HepG2 (cell line): ENCODE measurements around the gene WDR45B. TPM values are rescaled to one million over a fixed set of nuclear protein-coding genes. Genes with fewer than 3 reads are reported as not detected.

Source experiments
- CEBPB ChIP-seq: IDR thresholded peaks from 2 replicates; pipeline ENCODE4 v1.6.1; 2011; ENCODE audit warnings: low read depth, low read length, improper control_type of control experiment, borderline replicate concordance
- GABPA ChIP-seq, 2 experiments: IDR thresholded peaks; 2 replicates each; pipeline ENCODE4 v1.6.1; 2011 to 2016; ENCODE audit warnings: low read depth in 2 of 2, low read length in 1 of 2, missing biosample characterization in 1 of 2, missing genetic modification characterization in 1 of 2
- HNF1B ChIP-seq: sonication (generic); formaldehyde crosslinking; IDR thresholded peaks from 2 replicates; pipeline ENCODE4 v1.5.1; 2020; ENCODE audit warnings: mild to moderate bottlenecking, moderate library complexity, missing genetic modification reagents
- MXD1 ChIP-seq: sonication (generic); formaldehyde crosslinking; IDR thresholded peaks from 2 replicates; pipeline ENCODE4 v1.4.0; 2020; ENCODE audit warnings: mild to moderate bottlenecking, missing genetic modification reagents
- PRDM10 ChIP-seq: sonication (generic); formaldehyde crosslinking; IDR thresholded peaks from 2 replicates; pipeline ENCODE4 v1.4.0; 2020; ENCODE audit warnings: low read depth, missing genetic modification reagents
- SMAD1 ChIP-seq: sonication (generic); formaldehyde crosslinking; IDR thresholded peaks from 2 replicates; pipeline ENCODE4 v1.4.0; 2020; ENCODE audit warnings: missing genetic modification reagents, low read depth, mild to moderate bottlenecking, borderline replicate concordance
- TBL1XR1 ChIP-seq: fragments of 150-350 bp; IDR thresholded peaks from 2 replicates; pipeline ENCODE4 v1.6.1; 2014; ENCODE audit warnings: borderline replicate concordance, low read length; ENCODE audit not compliant: partially characterized antibody
- TBX3 ChIP-seq: fragments of 450-650 bp; IDR thresholded peaks from 2 replicates; pipeline ENCODE4 v1.6.1; 2017; ENCODE audit warnings: antibody characterized with exemption, mild to moderate bottlenecking, inconsistent platforms, borderline replicate concordance
- TOPORS ChIP-seq: sonication (generic); formaldehyde crosslinking; IDR thresholded peaks from 2 replicates; pipeline ENCODE4 v1.8.0; 2023; ENCODE audit warnings: mild to moderate bottlenecking, missing genetic modification reagents
- USF2 ChIP-seq, 2 experiments: sonication (generic) in 1 of 2; formaldehyde crosslinking in 1 of 2; IDR thresholded peaks; 2 replicates each; pipeline versions ENCODE4 v1.5.1 to v1.6.1; 2011 to 2020; ENCODE audit warnings: borderline replicate concordance in 1 of 2, low read depth in 1 of 2, low read length in 1 of 2, mild to moderate bottlenecking in 1 of 2, missing genetic modification reagents in 1 of 2, moderate library complexity in 1 of 2
- ZC3H13 ChIP-seq: sonication (generic); formaldehyde crosslinking; IDR thresholded peaks from 2 replicates; pipeline ENCODE4 v1.8.1; 2023; ENCODE audit warnings: mild to moderate bottlenecking, missing genetic modification reagents, moderate library complexity
- ZMYM4 ChIP-seq: sonication (generic); formaldehyde crosslinking; IDR thresholded peaks from 2 replicates; pipeline ENCODE4 v1.8.1; 2023; ENCODE audit warnings: mild to moderate bottlenecking, missing genetic modification reagents
- ZNF180 ChIP-seq: sonication (generic); formaldehyde crosslinking; IDR thresholded peaks from 2 replicates; pipeline ENCODE4 v1.4.0; 2020; ENCODE audit warnings: low read depth, missing genetic modification reagents, borderline replicate concordance
- ZNF326 ChIP-seq: sonication (generic); formaldehyde crosslinking; IDR thresholded peaks from 2 replicates; pipeline ENCODE4 v1.4.0; 2020; ENCODE audit warnings: missing genetic modification reagents, borderline replicate concordance
- ZNF333 ChIP-seq: sonication (generic); formaldehyde crosslinking; IDR thresholded peaks from 2 replicates; pipeline ENCODE4 v1.4.0; 2020; ENCODE audit warnings: mild to moderate bottlenecking, missing genetic modification reagents, borderline replicate concordance
- ZNF562 ChIP-seq: sonication (generic); formaldehyde crosslinking; IDR thresholded peaks from 2 replicates; pipeline ENCODE4 v1.8.0; 2022; ENCODE audit warnings: missing genetic modification reagents, borderline replicate concordance
- ZNF761 ChIP-seq: sonication (generic); formaldehyde crosslinking; conservative IDR thresholded peaks from 2 replicates; pipeline ENCODE4 v1.4.0; 2020; ENCODE audit warnings: mild to moderate bottlenecking, missing genetic modification reagents
- ZNF773 ChIP-seq: sonication (generic); formaldehyde crosslinking; IDR thresholded peaks from 2 replicates; pipeline ENCODE4 v1.4.0; 2020; ENCODE audit warnings: missing genetic modification reagents, borderline replicate concordance
- polyA plus RNA-seq, 8 experiments: library from polyadenylated mRNA; depleted of rRNA in 3 of 8; stranded (reverse) in 7 of 8; unstranded in 1 of 8; fragments of >200 nt; fragmentation: Illumina TruSeq in 4 of 8; extraction: Trizol in 4 of 8; gene quantifications; 2 replicates each; pipeline versions ENCODE4 v1.2.1 to v1.2.3, GENCODE V29; 2011 to 2016; ENCODE audit warnings: low read depth in 4 of 8, missing spikeins in 1 of 8, mixed read lengths in 1 of 8; ENCODE audit not compliant: insufficient read depth in 1 of 8
- total RNA-seq, 5 experiments: library from RNA; depleted of rRNA; stranded (reverse); fragments of >200 nt; fragmentation: Illumina TruSeq; extraction: Trizol; gene quantifications; 2 replicates each; pipeline ENCODE4 v1.2.3, GENCODE V29; 2016; ENCODE audit warnings: low read depth in 1 of 5

WDR45B gene
- total and polyA plus RNA-seq, 2 of the 13 experiments (the other 11 are each of a cell fraction or from before 2014, with no cell fraction given) = 86.2 to 155 TPM

- TF ChIP-seq PRDM10 (CRISPR knock-in tag) (no peak), ZMYM4 (CRISPR knock-in tag) (0 out of 2 replicates have a peak, but pooled peaks have one; percentile 16), TBX3 (no peak), ZNF180 (CRISPR knock-in tag) (no peak), ZNF562 (CRISPR knock-in tag) (no peak), ZC3H13 (CRISPR knock-in tag) (peak; percentile 64; the same call in 1 of the 2 replicates), ZNF761 (CRISPR knock-in tag) (no peak), TBL1XR1 (peak; percentile 21), SMAD1 (0 out of 2 replicates have a peak, but pooled peaks have one; percentile 20), ZNF326 (no peak), GABPA (IDR thresholded peaks at IDR 0.05; ENCODE audit: low read depth, low read length) (no peak), GABPA (CRISPR knock-in tag; IDR thresholded peaks at IDR 0.05; ENCODE audit: low read depth) (no peak), HNF1B (0 out of 2 replicates have a peak, but pooled peaks have one; percentile 14), ZNF773 (CRISPR knock-in tag) (no peak), CEBPB (no peak), TOPORS (CRISPR knock-in tag) (no peak), MXD1 (CRISPR knock-in tag) (0 out of 2 replicates have a peak, but pooled peaks have one; percentile 20), ZNF333 (CRISPR knock-in tag) (no peak), USF2 (IDR thresholded peaks at IDR 0.05; ENCODE audit: low read depth, low read length) (no peak), USF2 (CRISPR knock-in tag; IDR thresholded peaks at IDR 0.05; ENCODE audit: borderline replicate concordance) (no peak)
These were observed 55.3 kb downstream of the WDR45B start (continued) for GRCh38 chr17:82592767-82593589.
